Measurements from ENCODE around the gene HS3ST3A1.

DNA sequence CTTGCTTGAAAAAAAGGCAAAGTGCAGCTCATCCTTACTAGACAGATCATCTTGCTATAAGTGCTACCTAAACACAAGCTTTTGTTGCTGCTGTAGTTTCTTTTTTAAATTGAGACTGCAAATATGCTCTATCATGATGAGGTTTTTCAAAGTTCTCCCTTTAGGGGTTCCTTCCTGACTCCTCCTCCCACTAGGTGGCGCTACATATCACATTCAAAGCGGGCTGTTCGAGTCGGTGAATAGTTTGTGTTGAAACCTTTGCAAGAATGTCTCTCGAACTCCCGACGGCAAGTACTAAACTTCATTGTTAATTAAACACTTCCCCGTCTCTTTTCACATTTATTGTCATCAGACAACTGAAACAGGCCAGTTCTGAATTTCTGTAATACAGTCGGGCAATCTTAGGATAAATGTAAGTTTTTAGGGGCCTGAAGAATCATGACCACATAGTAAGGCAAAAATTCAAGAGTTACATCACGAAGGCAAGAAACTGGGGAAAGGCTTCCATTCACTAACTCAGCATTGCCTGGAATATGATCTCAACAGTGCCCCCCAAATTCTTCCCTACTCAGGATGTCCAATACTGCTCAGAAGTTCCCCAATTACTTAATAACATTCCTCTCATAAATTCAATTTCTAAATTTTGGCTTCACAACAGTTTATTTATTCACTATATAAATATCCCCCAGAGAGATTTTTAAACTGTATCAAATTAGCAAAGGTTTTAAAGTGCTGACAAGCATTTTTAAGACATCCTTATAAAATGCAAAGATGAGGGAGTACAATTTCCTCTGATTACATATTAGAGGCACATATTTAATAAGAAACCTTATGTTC lies 6.7 kb downstream of the HS3ST3A1 start:
- TF ChIP-seq, protein P1, sequence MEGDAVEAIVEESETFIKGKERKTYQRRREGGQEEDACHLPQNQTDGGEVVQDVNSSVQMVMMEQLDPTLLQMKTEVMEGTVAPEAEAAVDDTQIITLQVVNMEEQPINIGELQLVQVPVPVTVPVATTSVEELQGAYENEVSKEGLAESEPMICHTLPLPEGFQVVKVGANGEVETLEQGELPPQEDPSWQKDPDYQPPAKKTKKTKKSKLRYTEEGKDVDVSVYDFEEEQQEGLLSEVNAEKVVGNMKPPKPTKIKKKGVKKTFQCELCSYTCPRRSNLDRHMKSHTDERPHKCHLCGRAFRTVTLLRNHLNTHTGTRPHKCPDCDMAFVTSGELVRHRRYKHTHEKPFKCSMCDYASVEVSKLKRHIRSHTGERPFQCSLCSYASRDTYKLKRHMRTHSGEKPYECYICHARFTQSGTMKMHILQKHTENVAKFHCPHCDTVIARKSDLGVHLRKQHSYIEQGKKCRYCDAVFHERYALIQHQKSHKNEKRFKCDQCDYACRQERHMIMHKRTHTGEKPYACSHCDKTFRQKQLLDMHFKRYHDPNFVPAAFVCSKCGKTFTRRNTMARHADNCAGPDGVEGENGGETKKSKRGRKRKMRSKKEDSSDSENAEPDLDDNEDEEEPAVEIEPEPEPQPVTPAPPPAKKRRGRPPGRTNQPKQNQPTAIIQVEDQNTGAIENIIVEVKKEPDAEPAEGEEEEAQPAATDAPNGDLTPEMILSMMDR (IDR thresholded peaks at IDR 0.05) = peak in 2 of 3 donors; percentile 58 to 73
- TF ChIP-seq POLR2A (IDR thresholded peaks at IDR 0.05) (no peak), EP300 (IDR thresholded peaks at IDR 0.05) (no peak)
